H9 (cell line): Measurements from ENCODE around the gene DGKG. TPM values are rescaled to one million over a fixed set of nuclear protein-coding genes. Genes with fewer than 3 reads are reported as not detected.

Experiments
- DNase-seq: peaks from one replicate; pipeline ENCODE4 v3.0.0-alpha.2; 2017
- H2AFZ ChIP-seq: one replicate; pipeline ENCODE4 v1.6.1; 2013; ENCODE audit warnings: mild to moderate bottlenecking, low read length, control low read depth, moderate library complexity
- H2AK5ac ChIP-seq: 2 replicates; pipeline ENCODE4 v1.6.1; 2013; ENCODE audit warnings: low read length, control low read depth, mixed read lengths; ENCODE audit not compliant: insufficient read length
- H2BK120ac ChIP-seq: one replicate; pipeline ENCODE4 v1.6.1; 2013; ENCODE audit warnings: low read depth, mild to moderate bottlenecking, low read length, control low read depth, inconsistent platforms; ENCODE audit not compliant: poor library complexity, severe bottlenecking
- H2BK12ac ChIP-seq: 2 replicates; pipeline ENCODE4 v1.6.1; 2013; ENCODE audit warnings: low read length, control low read depth, mixed read lengths, low read depth; ENCODE audit not compliant: insufficient read length
- H2BK15ac ChIP-seq: 2 replicates; pipeline ENCODE4 v1.6.1; 2013; ENCODE audit warnings: low read depth, low read length, control low read depth
- H2BK20ac ChIP-seq: one replicate; pipeline ENCODE4 v1.6.1; 2013; ENCODE audit warnings: low read depth, mild to moderate bottlenecking, low read length, control low read depth, inconsistent platforms; ENCODE audit not compliant: poor library complexity, severe bottlenecking
- H2BK5ac ChIP-seq: 2 replicates; pipeline ENCODE4 v1.6.1; 2013; ENCODE audit warnings: low read length, control low read depth, mixed read lengths; ENCODE audit not compliant: insufficient read length
- H3K14ac ChIP-seq: 2 replicates; pipeline ENCODE4 v1.6.1; 2013; ENCODE audit warnings: low read length, control low read depth; ENCODE audit not compliant: insufficient read depth
- H3K18ac ChIP-seq: 2 replicates; pipeline ENCODE4 v1.6.1; 2013; ENCODE audit warnings: low read depth, mild to moderate bottlenecking, mixed read lengths, low read length, control low read depth; ENCODE audit not compliant: insufficient read length
- H3K23ac ChIP-seq: 2 replicates; pipeline ENCODE4 v1.6.1; 2013; ENCODE audit warnings: low read length, control low read depth, mixed read lengths, low read depth; ENCODE audit not compliant: insufficient read length
- H3K23me2 ChIP-seq: 2 replicates; pipeline ENCODE4 v1.6.1; 2013; ENCODE audit warnings: low read depth, mild to moderate bottlenecking, mixed read lengths, low read length, control low read depth; ENCODE audit not compliant: insufficient read length, poor library complexity, severe bottlenecking
- H3K27ac ChIP-seq: 2 replicates; pipeline ENCODE4 v1.5.1; 2013; ENCODE audit warnings: low read length, control low read depth, mixed read lengths, low read depth; ENCODE audit not compliant: insufficient read length
- H3K27me3 ChIP-seq: 2 replicates; pipeline ENCODE4 v1.6.1; 2013; ENCODE audit warnings: low read length, control low read depth, inconsistent platforms; ENCODE audit not compliant: insufficient read depth
- H3K4ac ChIP-seq: 2 replicates; pipeline ENCODE4 v1.6.1; 2013; ENCODE audit warnings: low read depth, mild to moderate bottlenecking, control low read depth, inconsistent platforms, low read length, moderate library complexity
- H3K4me1 ChIP-seq: 2 replicates; pipeline ENCODE4 v1.6.1; 2013; ENCODE audit warnings: low read length, control low read depth, inconsistent platforms; ENCODE audit not compliant: insufficient read depth
- H3K4me2 ChIP-seq: 2 replicates; pipeline ENCODE4 v1.6.1; 2013; ENCODE audit warnings: low read length, control low read depth, mixed read lengths; ENCODE audit not compliant: insufficient read length, insufficient read depth
- H3K56ac ChIP-seq: 2 replicates; pipeline ENCODE4 v1.6.1; 2013; ENCODE audit warnings: low read depth, mild to moderate bottlenecking, mixed read lengths, low read length, control low read depth; ENCODE audit not compliant: insufficient read length
- H3K79me1 ChIP-seq: 2 replicates; pipeline ENCODE4 v1.6.1; 2013; ENCODE audit warnings: low read depth, mild to moderate bottlenecking, moderate library complexity, low read length, control low read depth, inconsistent platforms; ENCODE audit not compliant: insufficient read depth, poor library complexity, severe bottlenecking
- H3K79me2 ChIP-seq: 2 replicates; pipeline ENCODE4 v1.6.1; 2013; ENCODE audit warnings: low read length, control low read depth, inconsistent platforms; ENCODE audit not compliant: insufficient read depth
- H3K9ac ChIP-seq: 2 replicates; pipeline ENCODE4 v1.6.1; 2013; ENCODE audit warnings: low read length, control low read depth, mixed read lengths; ENCODE audit not compliant: insufficient read length; ENCODE audit errors: extremely low read depth
- H3K9me3 ChIP-seq: one replicate; pipeline ENCODE4 v1.6.1; 2013; ENCODE audit warnings: low read depth, low read length, inconsistent platforms; ENCODE audit not compliant: control insufficient read depth
- H3T11ph ChIP-seq: one replicate; pipeline ENCODE4 v1.6.1; 2013; ENCODE audit warnings: mild to moderate bottlenecking, low read length, control low read depth, inconsistent platforms
- H4K20me1 ChIP-seq: one replicate; pipeline ENCODE4 v1.6.1; 2013; ENCODE audit not compliant: control insufficient read depth, insufficient read length, insufficient read depth
- H4K5ac ChIP-seq: 2 replicates; pipeline ENCODE4 v1.6.1; 2013; ENCODE audit warnings: low read depth, mild to moderate bottlenecking, mixed read lengths, low read length, control low read depth; ENCODE audit not compliant: insufficient read length
- H4K8ac ChIP-seq: replicated peaks from 2 replicates; pipeline ENCODE4 v1.6.1; 2013; ENCODE audit warnings: low read length, control low read depth, mixed read lengths, low read depth; ENCODE audit not compliant: insufficient read length
- H4K91ac ChIP-seq: 2 replicates; pipeline ENCODE4 v1.6.1; 2013; ENCODE audit warnings: low read depth, mild to moderate bottlenecking, moderate library complexity, mixed read lengths, low read length, control low read depth; ENCODE audit not compliant: insufficient read length
- H3K27ac Mint-ChIP-seq, 3 experiments: 2 replicates in 2 of 3; 3 replicates in 1 of 3; pipeline ENCODE4 v1.8.0; 2020 to 2021; ENCODE audit warnings: mixed read lengths in 3 of 3, mild to moderate bottlenecking in 1 of 3, moderate library complexity in 1 of 3
- H3K27me3 Mint-ChIP-seq: 2 replicates; pipeline ENCODE4 v1.8.0; 2021; ENCODE audit warnings: low read depth, mild to moderate bottlenecking, moderate library complexity, mixed read lengths
- H3K36me3 Mint-ChIP-seq, 3 experiments: 2 replicates in 2 of 3; 3 replicates in 1 of 3; pipeline ENCODE4 v1.8.0; 2020 to 2021; ENCODE audit warnings: low read depth in 3 of 3, mixed read lengths in 3 of 3; ENCODE audit not compliant: insufficient read depth in 1 of 3
- H3K4me1 Mint-ChIP-seq, 2 experiments: 2 replicates each; pipeline ENCODE4 v1.8.0; 2020; ENCODE audit warnings: mixed read lengths in 2 of 2
- H3K4me3 Mint-ChIP-seq, 2 experiments: 2 replicates in 1 of 2; 3 replicates in 1 of 2; pipeline ENCODE4 v1.8.0; 2020 to 2021; ENCODE audit warnings: mild to moderate bottlenecking in 2 of 2, mixed read lengths in 2 of 2, moderate library complexity in 1 of 2
- H3K9me3 Mint-ChIP-seq, 2 experiments: 2 replicates in 1 of 2; 3 replicates in 1 of 2; pipeline ENCODE4 v1.8.0; 2020; ENCODE audit warnings: mild to moderate bottlenecking in 2 of 2, mixed read lengths in 2 of 2, moderate library complexity in 1 of 2
- WGBS: extraction: QIAGEN DNeasy Blood & Tissue Kit; methylation state at CpG from one replicate; pipeline ENCODE4 v1.1.7; 2013; ENCODE audit warnings: missing lambda C conversion rate, low lambda C conversion rate, mixed read lengths; ENCODE audit not compliant: insufficient read length; ENCODE audit errors: extremely low coverage; 5-methylcytosine and 5-hydroxymethylcytosine counted together
- total RNA-seq: library from RNA; stranded (reverse); gene quantifications from 2 replicates; pipeline ENCODE4 v1.2.1, GENCODE V29; 2021
- TF ChIP-seq, protein P1 (sequence below): fragments of 200-600 bp; sonication (generic); conservative IDR thresholded peaks from 3 replicates; pipeline ENCODE4 v1.8.0; 2021; ENCODE audit warnings: antibody characterized with exemption, mild to moderate bottlenecking

Gene DGKG
- total RNA-seq, 1 experiment from 2014 or later = not detected

DNA sequence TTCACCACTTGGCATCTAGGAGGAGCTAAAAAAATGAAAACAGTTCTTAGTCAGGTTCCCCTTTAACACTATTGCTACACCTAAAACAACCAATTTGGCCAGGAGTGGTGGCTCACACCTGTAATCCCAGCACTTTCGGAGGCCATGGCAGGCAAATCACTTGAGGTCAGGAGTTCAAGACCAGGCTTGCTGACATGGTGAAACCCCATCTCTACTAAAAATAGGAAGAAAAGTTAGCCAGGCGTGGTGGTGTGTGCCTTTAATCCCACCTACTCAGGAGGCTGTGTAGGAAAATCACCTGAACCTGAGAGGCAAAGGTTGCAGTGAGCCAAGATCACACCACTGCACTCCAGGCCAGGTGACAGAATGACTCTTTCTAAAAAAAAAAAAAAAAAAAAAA, 124.1 kb downstream of the DGKG start:
- no peak overlapping the region for H2BK120ac ChIP-seq
- TF ChIP-seq, protein P1, sequence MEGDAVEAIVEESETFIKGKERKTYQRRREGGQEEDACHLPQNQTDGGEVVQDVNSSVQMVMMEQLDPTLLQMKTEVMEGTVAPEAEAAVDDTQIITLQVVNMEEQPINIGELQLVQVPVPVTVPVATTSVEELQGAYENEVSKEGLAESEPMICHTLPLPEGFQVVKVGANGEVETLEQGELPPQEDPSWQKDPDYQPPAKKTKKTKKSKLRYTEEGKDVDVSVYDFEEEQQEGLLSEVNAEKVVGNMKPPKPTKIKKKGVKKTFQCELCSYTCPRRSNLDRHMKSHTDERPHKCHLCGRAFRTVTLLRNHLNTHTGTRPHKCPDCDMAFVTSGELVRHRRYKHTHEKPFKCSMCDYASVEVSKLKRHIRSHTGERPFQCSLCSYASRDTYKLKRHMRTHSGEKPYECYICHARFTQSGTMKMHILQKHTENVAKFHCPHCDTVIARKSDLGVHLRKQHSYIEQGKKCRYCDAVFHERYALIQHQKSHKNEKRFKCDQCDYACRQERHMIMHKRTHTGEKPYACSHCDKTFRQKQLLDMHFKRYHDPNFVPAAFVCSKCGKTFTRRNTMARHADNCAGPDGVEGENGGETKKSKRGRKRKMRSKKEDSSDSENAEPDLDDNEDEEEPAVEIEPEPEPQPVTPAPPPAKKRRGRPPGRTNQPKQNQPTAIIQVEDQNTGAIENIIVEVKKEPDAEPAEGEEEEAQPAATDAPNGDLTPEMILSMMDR = no peak
- no peaks in the 10 kb centered on the region for H3K36me3 Mint-ChIP-seq
- no peak overlapping the region for H2BK20ac ChIP-seq
- no peak overlapping the region for H3K4me2 ChIP-seq
- H3K9me3 Mint-ChIP-seq = no peaks in the 10 kb centered on the region
- H3K56ac ChIP-seq = no peak overlapping the region
- H4K5ac ChIP-seq = no peak overlapping the region
- H3K9me3 ChIP-seq = no peaks in the 10 kb centered on the region
- no peak overlapping the region for H3K18ac ChIP-seq
- H3K79me1 ChIP-seq = no peaks in the 10 kb centered on the region
- no peak overlapping the region for H3K4ac ChIP-seq
- H3K14ac ChIP-seq = no peak overlapping the region
- no peak overlapping the region for H3K27ac Mint-ChIP-seq
- H2BK15ac ChIP-seq = no peak overlapping the region
- peaks cover 43% of the 10 kb centered on the region for H3K27me3 Mint-ChIP-seq
- no peak overlapping the region for H3K4me3 Mint-ChIP-seq
- H2BK5ac ChIP-seq = no peak overlapping the region
- no peak for DNase-seq
- peaks cover 9 to 11% of the 10 kb centered on the region in 2 experiments for H3K4me1 Mint-ChIP-seq
- H3K27ac ChIP-seq = no peak overlapping the region
- no peak overlapping the region for H3T11ph ChIP-seq
- H3K4me1 ChIP-seq = no peaks in the 10 kb centered on the region; the same call in 1 of the 2 replicates
- no peaks in the 10 kb centered on the region for H3K23me2 ChIP-seq
- no peak overlapping the region for H2BK12ac ChIP-seq
- no peak overlapping the region for H2AFZ ChIP-seq
- H4K8ac ChIP-seq = no peak overlapping the region
- no peak overlapping the region for H3K9ac ChIP-seq
- no CpG with 5 or more reads among the region's 2 CpGs for WGBS
- no peak overlapping the region for H4K91ac ChIP-seq
- no peaks in the 10 kb centered on the region for H4K20me1 ChIP-seq
- no peak overlapping the region for H2AK5ac ChIP-seq
- no peaks in the 10 kb centered on the region for H3K27me3 ChIP-seq
- no peaks in the 10 kb centered on the region for H3K79me2 ChIP-seq
- H3K23ac ChIP-seq = no peak overlapping the region
